Sigmoid colon (tissue), 7 donors: ENCODE data around the gene CCNL2. TPM values are rescaled to one million over a fixed set of nuclear protein-coding genes. Genes with fewer than 3 reads are reported as not detected.
"Not testable (repeated sequence)": the region's sequence is repeated elsewhere in the genome, so short reads cannot be mapped to it uniquely, and the experiment has no call there.

Experiments used
- DNase-seq: peaks from one replicate; pipeline ENCODE4 v3.0.0-alpha.2; 2019
- H3K27ac ChIP-seq, 4 donors: fragments of 200-600 bp; sonication (generic); one replicate each; pipeline ENCODE4 v1.5.1; 2016 to 2019; ENCODE audit warnings: mild to moderate bottlenecking in 1 of 4
- H3K27me3 ChIP-seq, 3 donors: fragments of 200-600 bp; sonication (generic); one replicate each; pipeline ENCODE4 v1.5.1; 2019; ENCODE audit warnings: mild to moderate bottlenecking in 1 of 3
- H3K36me3 ChIP-seq, 4 donors: fragments of 200-600 bp; sonication (generic); one replicate each; pipeline ENCODE4 v1.5.1; 2016 to 2019
- H3K4me1 ChIP-seq, 4 donors: fragments of 200-600 bp; sonication (generic); one replicate each; pipeline ENCODE4 v1.5.1; 2017 to 2019
- H3K4me3 ChIP-seq, 4 donors: fragments of 200-600 bp; sonication (generic); one replicate each; pipeline ENCODE4 v1.5.1; 2017 to 2019; ENCODE audit warnings: mild to moderate bottlenecking in 2 of 4, moderate library complexity in 1 of 4
- H3K9me3 ChIP-seq, 4 donors: fragments of 200-600 bp in 3 of 4; sonication (generic) in 3 of 4; one replicate each; pipeline versions ENCODE4 v1.5.1 to v1.6.1; 2013 to 2019
- CTCF ChIP-seq, 4 experiments: fragments of 450-650 bp in 3 of 4; fragments of 200-600 bp in 1 of 4; IDR thresholded peaks; one replicate each; pipeline ENCODE4 v1.5.1; 2016 to 2019; ENCODE audit warnings: antibody characterized with exemption in 4 of 4, mild to moderate bottlenecking in 3 of 4, moderate library complexity in 2 of 4
- EP300 ChIP-seq, 4 donors: sonication (generic); formaldehyde crosslinking; IDR thresholded peaks; one replicate each; pipeline ENCODE4 v1.6.1; 2017; ENCODE audit warnings: antibody characterized with exemption in 4 of 4
- POLR2A ChIP-seq, 2 donors: fragments of 450-650 bp; IDR thresholded peaks; one replicate each; pipeline ENCODE4 v1.6.1; 2016; ENCODE audit warnings: antibody characterized with exemption in 2 of 2, mild to moderate bottlenecking in 2 of 2, moderate library complexity in 2 of 2
- POLR2AphosphoS5 ChIP-seq, 4 donors: sonication (generic); formaldehyde crosslinking; IDR thresholded peaks; one replicate each; pipeline ENCODE4 v1.6.1; 2017; ENCODE audit warnings: antibody characterized with exemption in 4 of 4
- WGBS, 2 donors: extraction: QIAGEN DNeasy Blood & Tissue Kit; methylation state at CpG; one replicate each; pipeline ENCODE4 v1.1.7; 2013; 5-methylcytosine and 5-hydroxymethylcytosine counted together
- intact Hi-C: fragments of 100-400 bp; cut with DNase I; formaldehyde crosslinking; loops from one replicate; pipeline ENCODE4 v1.15.1; 2023
- polyA plus RNA-seq, 3 donors: library from polyadenylated mRNA; stranded (reverse); fragments of 200-250 nt; gene quantifications; one replicate each; pipeline ENCODE4 v1.2.3, GENCODE V29; 2013
- total RNA-seq, 4 donors: library from RNA; depleted of rRNA; stranded (reverse); fragments of >200 nt; gene quantifications; one replicate each; pipeline ENCODE4 v1.1.0, GENCODE V29; 2016
- donor health status: healthy with polysubstance abuse.
- donor health status: Bipolar disorder and iron deficiency.
- donor health status: healthy.

The CCNL2 gene
- total and polyA plus RNA-seq, 7 donors, result 15.0 to 375 (median 139) TPM

GRCh38 chr1:1370771-1371300 is 28.3 kb downstream of the CCNL2 start:
- WGBS, 2 donors, result 82 to 86% methylated on average over 16 of the region's 16 CpGs
- H3K4me3 ChIP-seq, result no peak overlapping the region
- TF ChIP-seq POLR2A (IDR thresholded peaks at IDR 0.05), result no peak
- TF ChIP-seq POLR2AphosphoS5 (IDR thresholded peaks at IDR 0.05), result no peak
- TF ChIP-seq CTCF (IDR thresholded peaks at IDR 0.05), result no peak
- no peak for TF ChIP-seq EP300 (IDR thresholded peaks at IDR 0.05)
- intact Hi-C loops, result no loop called here
- peaks cover 2 to 36% (median 31%) of the 10 kb centered on the region in 4 donors for H3K4me1 ChIP-seq
- H3K27me3 ChIP-seq, result no peaks in the 10 kb centered on the region
- H3K36me3 ChIP-seq, result peaks cover 0 to 15% (median 4%) of the 10 kb centered on the region in 4 donors
- H3K27ac ChIP-seq, result no peak overlapping the region
- no peak for DNase-seq
- no peaks in the 10 kb centered on the region for H3K9me3 ChIP-seq

- DNase-seq, H3K27ac ChIP-seq, intact Hi-C loops, H3K4me3 ChIP-seq, H3K9me3 ChIP-seq, H3K27me3 ChIP-seq: not testable (repeated sequence)
- peaks cover 0 to 15% (median 4%) of the 10 kb centered on the region in 4 donors for H3K36me3 ChIP-seq
- 92 to 94% methylated on average over 14 of the region's 14 CpGs for WGBS, 2 donors
- H3K4me1 ChIP-seq, result peaks cover 2 to 33% (median 28%) of the 10 kb centered on the region in 4 donors
Observed at GRCh38 chr1:1370094-1370493, 29.0 kb downstream of the CCNL2 start.

GRCh38 chr1:1367315-1367714 is 31.8 kb downstream of the CCNL2 start:
- no peak for DNase-seq
- TF ChIP-seq POLR2AphosphoS5 (IDR thresholded peaks at IDR 0.05) (no peak), CTCF (IDR thresholded peaks at IDR 0.05) (no peak), POLR2A (IDR thresholded peaks at IDR 0.05) (no peak), EP300 (IDR thresholded peaks at IDR 0.05) (no peak)
- peaks cover 0 to 14% (median 11%) of the 10 kb centered on the region in 4 donors for H3K4me1 ChIP-seq
- H3K9me3 ChIP-seq, result no peaks in the 10 kb centered on the region
- intact Hi-C loops, result no loop called here
- no peak overlapping the region for H3K4me3 ChIP-seq
- H3K27me3 ChIP-seq, result no peaks in the 10 kb centered on the region
- WGBS, 2 donors, result 95 to 97% methylated on average over 5 of the region's 5 CpGs
- no peak overlapping the region for H3K27ac ChIP-seq
- H3K36me3 ChIP-seq, result no peaks in the 10 kb centered on the region

GRCh38 chr1:1366699-1367066 is 32.5 kb downstream of the CCNL2 start:
- Histone ChIP-seq H3K27me3 (no peaks in the 10 kb centered on the region), H3K9me3 (no peaks in the 10 kb centered on the region), H3K36me3 (no peaks in the 10 kb centered on the region), H3K4me1 (peaks cover 0 to 14% (median 9%) of the 10 kb centered on the region in 4 donors), H3K27ac (no peak overlapping the region), H3K4me3 (no peak overlapping the region)
- TF ChIP-seq POLR2AphosphoS5 (IDR thresholded peaks at IDR 0.05) (no peak), CTCF (IDR thresholded peaks at IDR 0.05) (no peak), POLR2A (IDR thresholded peaks at IDR 0.05) (no peak), EP300 (IDR thresholded peaks at IDR 0.05) (no peak)
- intact Hi-C loops, result no loop called here
- 96 to 99% methylated on average over 3 of the region's 3 CpGs for WGBS, 2 donors
- DNase-seq, result no peak

- H3K4me3 ChIP-seq, result no peak overlapping the region
- intact Hi-C loops, result no loop called here
- H3K9me3 ChIP-seq, result no peaks in the 10 kb centered on the region
- H3K27me3 ChIP-seq, result no peaks in the 10 kb centered on the region
- no peak overlapping the region for H3K27ac ChIP-seq
- no peak for DNase-seq
- TF ChIP-seq CTCF (IDR thresholded peaks at IDR 0.05) (no peak), POLR2A (IDR thresholded peaks at IDR 0.05) (no peak), EP300 (IDR thresholded peaks at IDR 0.05) (no peak), POLR2AphosphoS5 (IDR thresholded peaks at IDR 0.05) (no peak)
- 83% methylated on average over 10 of the region's 10 CpGs for WGBS, 2 donors
- H3K36me3 ChIP-seq, result no peaks in the 10 kb centered on the region
- peaks cover 0 to 14% (median 11%) of the 10 kb centered on the region in 4 donors for H3K4me1 ChIP-seq
Observed at GRCh38 chr1:1365875-1366698, 33.0 kb downstream of the CCNL2 start.
